ENCODE results near the gene LY6G6C. TPM values are rescaled to one million over a fixed set of nuclear protein-coding genes. Genes with fewer than 3 reads are reported as not detected.

LY6G6C gene
- total and polyA plus RNA-seq, 2 of the 4 experiments (the other 2 are of a cell fraction) = not detected

- no peak for TF ChIP-seq RCOR1 (IDR thresholded peaks at IDR 0.05; ENCODE audit: insufficient replicate concordance, low read length)
These were observed 8.0 kb upstream of the LY6G6C start (continued) for GRCh38 chr6:31729515-31729978.

- POLR2A ChIA-PET (ENCODE audit: unreplicated experiment) = interaction anchor here (0.6 kb wide), 1 partner anchor 189 kb away, joined by 3 read pairs; no protein-coding TSS in a partner anchor
- H3K14ac ChIP-seq (replicated peaks; ENCODE audit: low read depth, low read length) = peak within 1 kb of the TSS; percentile 89
- TF ChIP-seq NFE2L2 (IDR thresholded peaks at IDR 0.05; ENCODE audit: low read depth, low read length) = no peak
- no peak for TF ChIP-seq RCOR1 (IDR thresholded peaks at IDR 0.05; ENCODE audit: insufficient replicate concordance, low read length)
- no peak for TF ChIP-seq ELK1 (IDR thresholded peaks at IDR 0.05; ENCODE audit: borderline replicate concordance, low read depth, low read length)
- no peak for TF ChIP-seq MXI1 (IDR thresholded peaks at IDR 0.05; ENCODE audit: borderline replicate concordance, low read depth, low read length)
- no peak for TF ChIP-seq BHLHE40 (IDR thresholded peaks at IDR 0.05; ENCODE audit: low read depth, low read length)
- TF ChIP-seq CEBPB (IDR thresholded peaks at IDR 0.05; ENCODE audit: low read depth, low read length) = no peak
- no peak for TF ChIP-seq SMC3 (IDR thresholded peaks at IDR 0.05; ENCODE audit: low read depth, low read length)
- TF ChIP-seq POLR2A (IDR thresholded peaks at IDR 0.05; ENCODE audit: low read depth, low read length) = no peak
- TF ChIP-seq MAFK (IDR thresholded peaks at IDR 0.05; ENCODE audit: low read depth, low read length) = no peak
- no peak for TF ChIP-seq RAD21 (IDR thresholded peaks at IDR 0.05; ENCODE audit: low read length)
- TF ChIP-seq MAZ (IDR thresholded peaks at IDR 0.05; ENCODE audit: borderline replicate concordance, low read depth, low read length) = no peak; the same call in 1 of the 2 replicates
- no peak for TF ChIP-seq FOS (IDR thresholded peaks at IDR 0.05; ENCODE audit: low read depth, low read length)
- no peak for TF ChIP-seq CHD1 (IDR thresholded peaks at IDR 0.05; ENCODE audit: low read depth, low read length)
- TF ChIP-seq USF2 (IDR thresholded peaks at IDR 0.05; ENCODE audit: low read depth, low read length) = no peak
These were observed 7.4 kb upstream of the LY6G6C start, which contains the start of gene DDAH2 for GRCh38 chr6:31728767-31729514. TSS of gene DDAH2 (minus strand) at chr6:31729299. CDS start at chr6:31729161, 138 bp downstream.

More at GRCh38 chr6:31728767-31729514, 7.4 kb upstream of the LY6G6C start, which contains the start of gene DDAH2:
- H2AK5ac ChIP-seq (ENCODE audit: low read depth, low read length) = peak within 1 kb of the TSS; percentile 90
- H3K4me3 ChIP-seq (ENCODE audit: insufficient read depth, low read depth, low read length) = peak within 1 kb of the TSS; percentile 85
- H2BK15ac ChIP-seq (ENCODE audit: low read depth, low read length) = peak within 1 kb of the TSS; percentile 45; the same call in 1 of the 3 replicates
- H3K9ac ChIP-seq (ENCODE audit: low read depth, low read length) = peak within 1 kb of the TSS; percentile 81
- H3K23ac ChIP-seq (ENCODE audit: low read depth, low read length) = peak within 1 kb of the TSS; percentile 91; the same call in 1 of the 2 replicates
- peak within 1 kb of the TSS; percentile 92 for H3K4me2 ChIP-seq (ENCODE audit: low read depth, low read length)
- ATAC-seq (ENCODE audit: low read depth) (peak; percentile 33), DNase-seq (no peak)
- H3K9me3 ChIP-seq (ENCODE audit: control insufficient read depth, insufficient read depth, low read length) = no peaks in the 10 kb centered on the region
- peaks cover 44% of the 10 kb centered on the region for H3K36me3 ChIP-seq (ENCODE audit: control insufficient read depth, insufficient read depth, low read length)
- peak within 1 kb of the TSS; percentile 85 for H3K27ac ChIP-seq (ENCODE audit: insufficient read depth, low read length)
- peaks cover 0 to 44% of the 10 kb centered on the region in 2 experiments; a peak in 3 of 4 replicates for H3K79me1 ChIP-seq (ENCODE audit: low read depth in 1 of 2, low read length in 2 of 2)
- peak within 1 kb of the TSS; percentile 78 for H2BK120ac ChIP-seq (ENCODE audit: low read depth, low read length)
- peak within 1 kb of the TSS; percentile 72 for H4K91ac ChIP-seq (ENCODE audit: insufficient read depth, low read depth, low read length)
- peaks cover under 1% of the 10 kb centered on the region; the same call in 1 of the 2 replicates for H3K9me1 ChIP-seq (ENCODE audit: insufficient read depth, low read length)
- peak within 1 kb of the TSS; percentile 83 for H2BK5ac ChIP-seq (ENCODE audit: low read depth, low read length, poor library complexity, severe bottlenecking)
- H3K27me3 ChIP-seq (ENCODE audit: control insufficient read depth, insufficient read depth, low read length) = no peaks in the 10 kb centered on the region
- dilution Hi-C loops (cut with HindIII; ENCODE audit: low sequenced_read_pairs, unreplicated experiment) = no loop called here
- peak within 1 kb of the TSS; percentile 99 for H2AK9ac ChIP-seq (replicated peaks; ENCODE audit: low read depth, low read length, poor library complexity)
- H4K20me1 ChIP-seq (ENCODE audit: insufficient read depth, low read length) = peaks cover 26% of the 10 kb centered on the region
- H3K56ac ChIP-seq (ENCODE audit: extremely low read depth, insufficient read depth, low read length) = peak within 1 kb of the TSS; percentile 67
- H3K18ac ChIP-seq (ENCODE audit: low read depth, low read length) = peak within 1 kb of the TSS; percentile 66; the same call in 1 of the 2 replicates
- H2BK20ac ChIP-seq (ENCODE audit: low read depth, low read length) = 0 out of 2 replicates have a peak within 1 kb of the TSS, but pooled peaks have one; percentile 6
- peak within 1 kb of the TSS; percentile 92 for H3K4ac ChIP-seq (ENCODE audit: low read depth, low read length)
- in situ Hi-C loops (cut with MboI; ENCODE audit: low sequenced_read_pairs) = no loop called here
- peak within 1 kb of the TSS; percentile 50 for H4K5ac ChIP-seq (ENCODE audit: low read depth, low read length)
- BruUV-seq (replicated peaks) = no TSS peak
- H3K4me1 ChIP-seq (ENCODE audit: control insufficient read depth, insufficient read depth, low read length) = peaks cover 3% of the 10 kb centered on the region
- peak within 1 kb of the TSS; percentile 17 to 82; a peak in 2 of 4 replicates for H4K8ac ChIP-seq (ENCODE audit: low read depth in 2 of 2, low read length in 2 of 2)
- intact Hi-C loops (cut with micrococcal nuclease) = loop anchor here (2.0 kb wide), 2 partner anchors 48 to 102 kb away; partner anchors contain the start of gene LY6G5C
- peak within 1 kb of the TSS; percentile 96 for H2AFZ ChIP-seq (replicated peaks; ENCODE audit: low read length, poor library complexity)
- 6% methylated on average over 14 of the region's 36 CpGs; no CpG with 5 or more reads in 1 of the 2 experiments for WGBS, 2 experiments (ENCODE audit: extremely low coverage in 2 of 2, insufficient read length in 1 of 2)
- CTCF ChIA-PET = interaction anchor here (0.5 to 0.7 kb wide), 2 partner anchors 42 to 48 kb away, joined by 3 read pairs; partner anchors contain the start of gene LY6G5C
